Measurements from ENCODE around the gene COPS3.

- no peak for TF ChIP-seq CTCF (conservative IDR thresholded peaks at IDR 0.05)
- TF ChIP-seq EZH2 (IDR thresholded peaks at IDR 0.05; ENCODE audit: low read depth) = no peak
These were observed 82.8 kb downstream of the COPS3 start for GRCh38 chr17:17198281-17198680.
